Osteoblast (primary cell): Measurements from ENCODE around the gene TIPRL. TPM values are rescaled to one million over a fixed set of nuclear protein-coding genes. Genes with fewer than 3 reads are reported as not detected.

ENCODE experiments used
- DNase-seq: peaks from one replicate; pipeline ENCODE4 v3.0.0; 2011; ENCODE audit warnings: low spot score, mixed read lengths; ENCODE audit not compliant: insufficient read length; ENCODE audit errors: missing footprints
- H2AFZ ChIP-seq: 2 replicates; pipeline ENCODE4 v1.6.0; 2011; ENCODE audit warnings: mild to moderate bottlenecking, low read length
- H3K27ac ChIP-seq: 2 replicates; pipeline ENCODE4 v1.5.1; 2011; ENCODE audit warnings: mild to moderate bottlenecking, low read depth, low read length, moderate library complexity
- H3K27me3 ChIP-seq: 2 replicates; pipeline ENCODE4 v1.6.0; 2012; ENCODE audit warnings: mild to moderate bottlenecking, control low read depth, inconsistent platforms, low read length, moderate library complexity; ENCODE audit not compliant: insufficient read depth
- H3K36me3 ChIP-seq: 2 replicates; pipeline ENCODE4 v1.5.1; 2011; ENCODE audit warnings: mild to moderate bottlenecking, low read length, control low read depth, moderate library complexity; ENCODE audit not compliant: insufficient read depth
- H3K4me1 ChIP-seq: 2 replicates; pipeline ENCODE4 v1.5.1; 2011; ENCODE audit warnings: mild to moderate bottlenecking, low read length, control low read depth, moderate library complexity; ENCODE audit not compliant: insufficient read depth
- H3K4me2 ChIP-seq: 2 replicates; pipeline ENCODE4 v1.6.0; 2011; ENCODE audit warnings: mild to moderate bottlenecking, low read length; ENCODE audit not compliant: insufficient read depth
- H3K4me3 ChIP-seq: fragments of 200-600 bp; sonication (generic); 3 replicates; pipeline ENCODE4 v1.5.1; 2012; ENCODE audit warnings: mild to moderate bottlenecking, low read length, inconsistent platforms; ENCODE audit not compliant: insufficient read depth
- H3K79me2 ChIP-seq: 2 replicates; pipeline ENCODE4 v1.6.0; 2012; ENCODE audit warnings: mild to moderate bottlenecking, low read length, control low read depth, inconsistent platforms; ENCODE audit not compliant: insufficient read depth
- H3K9me3 ChIP-seq: 2 replicates; pipeline ENCODE4 v1.5.1; 2011; ENCODE audit warnings: low read depth, low read length, control low read depth
- H4K20me1 ChIP-seq: 2 replicates; pipeline ENCODE4 v1.6.0; 2012; ENCODE audit warnings: mild to moderate bottlenecking, low read length, control low read depth; ENCODE audit not compliant: insufficient read depth
- small RNA-seq: library from RNA; depleted of rRNA; stranded (forward); fragments of <200 nt; gene quantifications from one replicate; pipeline ENCODE3, GENCODE V24; 2012
- total RNA-seq: library from RNA; depleted of rRNA; stranded (reverse); fragments of >200 nt; gene quantifications from 2 replicates; pipeline ENCODE4 v1.2.3, GENCODE V29; 2012
- TF ChIP-seq, protein P1 (sequence below): IDR thresholded peaks from 2 replicates; pipeline ENCODE4 v1.5.1; 2011; ENCODE audit warnings: mild to moderate bottlenecking, low read depth, low read length, moderate library complexity; ENCODE audit errors: extremely low read depth

TIPRL gene
- total RNA-seq, 1 donor = 30.8 TPM

DNA sequence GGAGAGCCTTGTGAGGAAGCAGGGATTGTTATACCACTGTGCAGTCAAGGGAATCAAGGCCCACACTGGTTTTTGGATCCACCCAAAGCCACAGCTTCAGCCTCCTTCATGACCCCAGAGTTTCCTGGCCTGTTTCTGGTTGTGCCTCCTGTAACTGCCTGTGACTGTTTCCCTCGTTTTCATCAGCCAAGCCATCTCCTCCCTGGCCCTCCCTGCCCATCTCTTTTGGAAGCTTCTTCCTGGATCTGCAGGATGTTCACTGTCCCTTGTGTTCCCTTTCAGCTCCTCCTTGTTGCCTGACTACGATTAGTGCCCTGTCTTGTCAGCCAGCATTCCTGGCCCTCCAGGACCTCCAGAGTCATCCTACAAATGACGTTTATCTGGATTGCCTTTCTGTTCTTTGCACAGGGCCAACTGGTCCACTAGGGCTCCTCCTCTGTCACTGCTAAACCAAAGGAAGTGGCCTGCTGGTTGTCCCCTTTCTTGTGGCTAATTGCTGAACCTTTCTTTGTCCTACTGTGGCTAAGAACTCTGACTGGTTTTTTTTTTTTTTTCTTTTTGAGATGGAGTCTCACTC is 65.0 kb downstream of the TIPRL start:
- H3K9me3 ChIP-seq = no peaks in the 10 kb centered on the region
- H3K4me3 ChIP-seq = no peak overlapping the region
- no peaks in the 10 kb centered on the region for H3K27me3 ChIP-seq
- TF ChIP-seq, protein P1, sequence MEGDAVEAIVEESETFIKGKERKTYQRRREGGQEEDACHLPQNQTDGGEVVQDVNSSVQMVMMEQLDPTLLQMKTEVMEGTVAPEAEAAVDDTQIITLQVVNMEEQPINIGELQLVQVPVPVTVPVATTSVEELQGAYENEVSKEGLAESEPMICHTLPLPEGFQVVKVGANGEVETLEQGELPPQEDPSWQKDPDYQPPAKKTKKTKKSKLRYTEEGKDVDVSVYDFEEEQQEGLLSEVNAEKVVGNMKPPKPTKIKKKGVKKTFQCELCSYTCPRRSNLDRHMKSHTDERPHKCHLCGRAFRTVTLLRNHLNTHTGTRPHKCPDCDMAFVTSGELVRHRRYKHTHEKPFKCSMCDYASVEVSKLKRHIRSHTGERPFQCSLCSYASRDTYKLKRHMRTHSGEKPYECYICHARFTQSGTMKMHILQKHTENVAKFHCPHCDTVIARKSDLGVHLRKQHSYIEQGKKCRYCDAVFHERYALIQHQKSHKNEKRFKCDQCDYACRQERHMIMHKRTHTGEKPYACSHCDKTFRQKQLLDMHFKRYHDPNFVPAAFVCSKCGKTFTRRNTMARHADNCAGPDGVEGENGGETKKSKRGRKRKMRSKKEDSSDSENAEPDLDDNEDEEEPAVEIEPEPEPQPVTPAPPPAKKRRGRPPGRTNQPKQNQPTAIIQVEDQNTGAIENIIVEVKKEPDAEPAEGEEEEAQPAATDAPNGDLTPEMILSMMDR = no peak
- no peak overlapping the region for H3K4me2 ChIP-seq
- peaks cover 8% of the 10 kb centered on the region for H3K79me2 ChIP-seq
- no peaks in the 10 kb centered on the region for H3K4me1 ChIP-seq
- H2AFZ ChIP-seq = no peak overlapping the region
- no peak overlapping the region for H3K27ac ChIP-seq
- no peaks in the 10 kb centered on the region for H4K20me1 ChIP-seq
- no peak for DNase-seq
- peaks cover 36% of the 10 kb centered on the region for H3K36me3 ChIP-seq

DNA sequence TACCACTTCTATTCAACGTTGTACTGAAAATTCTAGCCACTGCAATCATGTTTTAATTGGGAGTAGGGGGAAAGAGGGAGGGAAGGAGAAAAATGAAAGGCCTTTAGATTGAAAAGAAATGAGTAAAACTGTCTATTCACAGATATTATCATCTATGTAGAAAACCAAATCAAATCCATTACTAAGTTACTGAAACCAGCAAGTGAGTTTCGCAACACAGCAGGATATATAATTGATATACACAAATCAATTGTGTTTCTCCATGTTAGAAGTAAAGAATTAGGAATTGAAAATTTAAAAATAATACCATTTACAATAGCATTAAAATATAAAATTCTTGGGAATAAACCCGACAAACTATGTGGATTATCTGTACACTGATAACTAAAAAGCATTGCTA is 66.3 kb downstream of the TIPRL start:
- H2AFZ ChIP-seq = no peak overlapping the region
- no peaks in the 10 kb centered on the region for H3K9me3 ChIP-seq
- DNase-seq = no peak
- H3K79me2 ChIP-seq = peaks cover 16% of the 10 kb centered on the region
- no peaks in the 10 kb centered on the region for H3K27me3 ChIP-seq
- TF ChIP-seq, protein P1 = no peak
- no peak overlapping the region for H3K4me3 ChIP-seq
- H4K20me1 ChIP-seq = peaks cover 3% of the 10 kb centered on the region
- no peak overlapping the region for H3K4me2 ChIP-seq
- H3K36me3 ChIP-seq = peaks cover 30% of the 10 kb centered on the region
- H3K4me1 ChIP-seq = no peaks in the 10 kb centered on the region
- no peak overlapping the region for H3K27ac ChIP-seq

DNA sequence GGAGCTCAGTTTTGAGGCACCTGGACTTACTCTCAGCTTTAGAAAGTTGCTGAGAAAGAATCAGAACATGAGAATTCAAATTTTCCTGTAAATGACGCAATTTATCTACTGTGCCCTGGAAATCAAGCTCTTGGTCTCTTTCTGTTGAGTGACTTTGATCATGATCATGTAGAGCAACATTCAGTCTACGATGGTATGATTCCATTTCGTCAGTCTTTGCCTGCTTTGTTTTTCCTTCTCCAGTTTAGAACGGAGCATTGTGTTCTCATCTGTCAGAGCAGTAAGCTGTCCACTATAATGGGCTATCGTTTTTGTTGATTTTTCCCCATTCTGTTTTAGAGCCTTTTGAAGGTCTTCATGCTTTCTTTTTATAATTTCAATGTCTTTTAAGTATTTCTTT is 67.7 kb downstream of the TIPRL start:
- TF ChIP-seq, protein P1 = no peak
- H3K27me3 ChIP-seq = no peaks in the 10 kb centered on the region

More for the DNA sequence above, 67.7 kb downstream of the TIPRL start:
- no peak for DNase-seq
- peaks cover 9% of the 10 kb centered on the region for H4K20me1 ChIP-seq
- H2AFZ ChIP-seq = no peak overlapping the region
- H3K4me2 ChIP-seq = no peak overlapping the region
- peaks cover 23% of the 10 kb centered on the region for H3K79me2 ChIP-seq
- H3K9me3 ChIP-seq = no peaks in the 10 kb centered on the region
- H3K4me3 ChIP-seq = no peak overlapping the region
- no peaks in the 10 kb centered on the region for H3K4me1 ChIP-seq
- peaks cover 33% of the 10 kb centered on the region for H3K36me3 ChIP-seq
- H3K27ac ChIP-seq = no peak overlapping the region

Small RNA genes within 50 kb of the gene (small RNA-seq; reads per million reads assigned to genes)
- not detected for gene AL021397.1

Other genes starting within 250 kb of the TIPRL start
- gene DCAF6, start 242.3 kb upstream of the TIPRL start, total RNA-seq = 91.6 and 102 TPM in 2 replicates
- gene MPC2, start 241.9 kb upstream of the TIPRL start, total RNA-seq = 34.7 and 54.8 TPM in 2 replicates
- 13.8 TPM in 2 replicates for gene GPR161, start 42.0 kb upstream of the TIPRL start, total RNA-seq
- 60.8 and 62.2 TPM in 2 replicates for gene SFT2D2, start 47.0 kb downstream of the TIPRL start, total RNA-seq
- 1.1 and 1.5 TPM in 2 replicates for gene TBX19, start 101.9 kb downstream of the TIPRL start, total RNA-seq